Activated CD4-positive, alpha-beta T cell treated with anti-CD3 and anti-CD28 coated beads, Interleukin-2, amount 10 ng/mL, durations not matched to agents 7 days and 5 days (primary cell): ENCODE data around the gene CDC14A. TPM values are rescaled to one million over a fixed set of nuclear protein-coding genes. Genes with fewer than 3 reads are reported as not detected.

Experiments
- CTCF ChIA-PET: fragments of 350-600 bp; sonication (Branson Sonifier 250); formaldehyde crosslinking; loops from one replicate; lab custom pipeline; 2021; ENCODE audit warnings: antibody characterized with exemption; lab: Charles Lee
- POLR2A ChIA-PET: fragments of 350-600 bp; sonication (Branson Sonifier 250); formaldehyde crosslinking; loops from one replicate; lab custom pipeline; 2021; ENCODE audit warnings: antibody characterized with exemption; lab: Charles Lee
- DNase-seq: peaks from one replicate; pipeline ENCODE4 v3.0.0-alpha.2; 2020
- H3K27ac Mint-ChIP-seq: one replicate; pipeline ENCODE4 v1.8.0; 2021; ENCODE audit warnings: mild to moderate bottlenecking, moderate library complexity, mixed read lengths
- H3K27me3 Mint-ChIP-seq: one replicate; pipeline ENCODE4 v1.8.0; 2021; ENCODE audit warnings: mixed read lengths
- H3K36me3 Mint-ChIP-seq: one replicate; pipeline ENCODE4 v1.8.0; 2021; ENCODE audit warnings: low read depth, mixed read lengths
- H3K4me1 Mint-ChIP-seq: one replicate; pipeline ENCODE4 v1.8.0; 2021; ENCODE audit warnings: mixed read lengths
- H3K4me3 Mint-ChIP-seq: one replicate; pipeline ENCODE4 v1.8.0; 2021; ENCODE audit warnings: mild to moderate bottlenecking, moderate library complexity, mixed read lengths
- H3K9me3 Mint-ChIP-seq: one replicate; pipeline ENCODE4 v1.8.0; 2021; ENCODE audit warnings: mixed read lengths
- total RNA-seq, 2 experiments: library from RNA; stranded (reverse); gene quantifications; one replicate each; pipeline ENCODE4 v1.2.3, GENCODE V29; 2021

The CDC14A gene
- total RNA-seq, 2 experiments from 2014 or later = 39.9 to 43.3 TPM

- POLR2A ChIA-PET = no interaction called here
- Mint-ChIP-seq H3K9me3 (peaks cover 6% of the 10 kb centered on the region), H3K4me1 (peaks cover 41% of the 10 kb centered on the region), H3K36me3 (peaks cover 62% of the 10 kb centered on the region), H3K27ac (no peak overlapping the region), H3K4me3 (no peak overlapping the region), H3K27me3 (no peaks in the 10 kb centered on the region)
- DNase-seq = no peak
- CTCF ChIA-PET = interaction anchor here (1.2 to 3.0 kb wide), 2 partner anchors 11 to 14 kb away, joined by 4 to 23 read pairs; no protein-coding TSS in a partner anchor
Measured at GRCh38 chr1:100422065-100422464, 69.8 kb downstream of the CDC14A start.

GRCh38 chr1:100423832-100424337, 71.6 kb downstream of the CDC14A start:
- H3K27me3 Mint-ChIP-seq = no peaks in the 10 kb centered on the region
- peaks cover 57% of the 10 kb centered on the region for H3K36me3 Mint-ChIP-seq
- peak overlapping the region; percentile 90 for H3K27ac Mint-ChIP-seq
- CTCF ChIA-PET = interaction anchor here (1.3 to 3.0 kb wide), 4 partner anchors 9 to 69 kb away, joined by 3 to 23 read pairs (median 4); no protein-coding TSS in a partner anchor
- DNase-seq = no peak
- H3K4me1 Mint-ChIP-seq = peaks cover 43% of the 10 kb centered on the region
- POLR2A ChIA-PET = no interaction called here
- no peaks in the 10 kb centered on the region for H3K9me3 Mint-ChIP-seq
- peak overlapping the region; percentile 40 for H3K4me3 Mint-ChIP-seq

- H3K4me3 Mint-ChIP-seq = no peak overlapping the region
- ChIA-PET CTCF (no interaction called here), POLR2A (interaction anchor here (0.7 kb wide), 1 partner anchor 81 kb away, joined by 3 read pairs; no protein-coding TSS in a partner anchor)
- peaks cover 74% of the 10 kb centered on the region for H3K36me3 Mint-ChIP-seq
- peaks cover 5% of the 10 kb centered on the region for H3K9me3 Mint-ChIP-seq
- no peak overlapping the region for H3K27ac Mint-ChIP-seq
- H3K27me3 Mint-ChIP-seq = no peaks in the 10 kb centered on the region
- DNase-seq = no peak
- peaks cover 44% of the 10 kb centered on the region for H3K4me1 Mint-ChIP-seq
Measured at GRCh38 chr1:100428160-100428559, 75.9 kb downstream of the CDC14A start.

GRCh38 chr1:100430325-100430756, 78.0 kb downstream of the CDC14A start:
- no peak for DNase-seq
- POLR2A ChIA-PET = no interaction called here
- H3K27me3 Mint-ChIP-seq = no peaks in the 10 kb centered on the region
- no peak overlapping the region for H3K27ac Mint-ChIP-seq
- peaks cover 49% of the 10 kb centered on the region for H3K4me1 Mint-ChIP-seq
- peaks cover 72% of the 10 kb centered on the region for H3K36me3 Mint-ChIP-seq
- CTCF ChIA-PET = interaction anchor here (1.2 to 1.7 kb wide), 3 partner anchors 25 to 74 kb away, joined by 3 read pairs; no protein-coding TSS in a partner anchor
- peaks cover 7% of the 10 kb centered on the region for H3K9me3 Mint-ChIP-seq
- H3K4me3 Mint-ChIP-seq = no peak overlapping the region

- CTCF ChIA-PET = interaction anchor here (1.0 to 4.3 kb wide), 5 partner anchors 8 to 64 kb away, joined by 3 to 23 read pairs (median 3); no protein-coding TSS in a partner anchor
- no peaks in the 10 kb centered on the region for H3K27me3 Mint-ChIP-seq
- H3K4me1 Mint-ChIP-seq = peaks cover 53% of the 10 kb centered on the region
- peaks cover 76% of the 10 kb centered on the region for H3K36me3 Mint-ChIP-seq
- no peak overlapping the region for H3K4me3 Mint-ChIP-seq
- no peak overlapping the region for H3K27ac Mint-ChIP-seq
- no peak for DNase-seq
- peaks cover 11% of the 10 kb centered on the region for H3K9me3 Mint-ChIP-seq
- POLR2A ChIA-PET = no interaction called here
Measured at GRCh38 chr1:100431954-100432353, 79.6 kb downstream of the CDC14A start.

GRCh38 chr1:100433563-100433962, 81.3 kb downstream of the CDC14A start:
- ChIA-PET CTCF (interaction anchor here (0.7 to 4.3 kb wide), 3 partner anchors 8 to 11 kb away, joined by 3 to 23 read pairs (median 4); no protein-coding TSS in a partner anchor), POLR2A (no interaction called here)
- no peak for DNase-seq
- Mint-ChIP-seq H3K27me3 (no peaks in the 10 kb centered on the region), H3K27ac (no peak overlapping the region), H3K4me1 (peaks cover 52% of the 10 kb centered on the region), H3K9me3 (peaks cover 11% of the 10 kb centered on the region), H3K36me3 (peaks cover 76% of the 10 kb centered on the region), H3K4me3 (no peak overlapping the region)

- H3K4me3 Mint-ChIP-seq = no peak overlapping the region
- ChIA-PET CTCF (interaction anchor here (1.3 to 4.3 kb wide), 2 partner anchors 9 to 11 kb away, joined by 4 to 23 read pairs; no protein-coding TSS in a partner anchor), POLR2A (no interaction called here)
- H3K27ac Mint-ChIP-seq = no peak overlapping the region
- H3K36me3 Mint-ChIP-seq = peaks cover 75% of the 10 kb centered on the region
- peaks cover 62% of the 10 kb centered on the region for H3K4me1 Mint-ChIP-seq
- H3K9me3 Mint-ChIP-seq = peaks cover 11% of the 10 kb centered on the region
- DNase-seq = no peak
- H3K27me3 Mint-ChIP-seq = no peaks in the 10 kb centered on the region
Measured at GRCh38 chr1:100434831-100435230, 82.5 kb downstream of the CDC14A start.

GRCh38 chr1:100438375-100438774, 86.1 kb downstream of the CDC14A start:
- Mint-ChIP-seq H3K36me3 (peaks cover 64% of the 10 kb centered on the region), H3K27ac (peak overlapping the region; percentile 92), H3K27me3 (no peaks in the 10 kb centered on the region), H3K4me1 (peaks cover 69% of the 10 kb centered on the region), H3K9me3 (peaks cover 7% of the 10 kb centered on the region), H3K4me3 (no peak overlapping the region)
- ChIA-PET CTCF (no interaction called here), POLR2A (no interaction called here)
- no peak for DNase-seq

- peak overlapping the region; percentile 92 for H3K27ac Mint-ChIP-seq
- peaks cover 7% of the 10 kb centered on the region for H3K9me3 Mint-ChIP-seq
- H3K4me3 Mint-ChIP-seq = no peak overlapping the region
- H3K4me1 Mint-ChIP-seq = peaks cover 69% of the 10 kb centered on the region
- DNase-seq = no peak
- POLR2A ChIA-PET = no interaction called here
- peaks cover 65% of the 10 kb centered on the region for H3K36me3 Mint-ChIP-seq
- CTCF ChIA-PET = no interaction called here
- H3K27me3 Mint-ChIP-seq = no peaks in the 10 kb centered on the region
Measured at GRCh38 chr1:100438789-100439188, 86.5 kb downstream of the CDC14A start.

GRCh38 chr1:100440075-100440809, 87.9 kb downstream of the CDC14A start:
- H3K27me3 Mint-ChIP-seq = no peaks in the 10 kb centered on the region
- peak overlapping the region; percentile 25 for H3K4me3 Mint-ChIP-seq
- peaks cover 5% of the 10 kb centered on the region for H3K9me3 Mint-ChIP-seq
- CTCF ChIA-PET = interaction anchor here (1.0 kb wide), 2 partner anchors 8 to 26 kb away, joined by 3 read pairs; no protein-coding TSS in a partner anchor
- H3K4me1 Mint-ChIP-seq = peaks cover 70% of the 10 kb centered on the region
- peaks cover 65% of the 10 kb centered on the region for H3K36me3 Mint-ChIP-seq
- POLR2A ChIA-PET = interaction anchor here (1.0 to 1.1 kb wide), 2 partner anchors 40 to 88 kb away, joined by 3 to 4 read pairs; partner anchors contain the start of gene CDC14A
- H3K27ac Mint-ChIP-seq = peak overlapping the region; percentile 92
- DNase-seq = peak; percentile 88

GRCh38 chr1:100441146-100441545, 88.8 kb downstream of the CDC14A start:
- Mint-ChIP-seq H3K9me3 (peaks cover 2% of the 10 kb centered on the region), H3K27me3 (no peaks in the 10 kb centered on the region), H3K36me3 (peaks cover 64% of the 10 kb centered on the region), H3K27ac (peak overlapping the region; percentile 92), H3K4me3 (peak overlapping the region; percentile 43), H3K4me1 (peaks cover 74% of the 10 kb centered on the region)
- POLR2A ChIA-PET = interaction anchor here (0.8 kb wide), 1 partner anchor 88 kb away, joined by 18 read pairs; no protein-coding TSS in a partner anchor
- DNase-seq = no peak
- CTCF ChIA-PET = interaction anchor here (1.0 kb wide), 1 partner anchor 18 kb away, joined by 6 read pairs; no protein-coding TSS in a partner anchor

- DNase-seq = peak; percentile 59
- Mint-ChIP-seq H3K27ac (peak overlapping the region; percentile 92), H3K4me1 (peaks cover 75% of the 10 kb centered on the region), H3K4me3 (peak overlapping the region; percentile 30), H3K27me3 (no peaks in the 10 kb centered on the region), H3K36me3 (peaks cover 62% of the 10 kb centered on the region), H3K9me3 (peaks cover 1% of the 10 kb centered on the region)
- ChIA-PET CTCF (interaction anchor here (0.7 to 1.0 kb wide), 2 partner anchors 18 to 308 kb away, joined by 3 to 6 read pairs; partner anchors contain the start of gene TRMT13), POLR2A (interaction anchor here (0.8 kb wide), 1 partner anchor 88 kb away, joined by 18 read pairs; no protein-coding TSS in a partner anchor)
Measured at GRCh38 chr1:100441651-100442050, 89.3 kb downstream of the CDC14A start.
